Spleen (tissue), 7 donors: ENCODE measurements around the gene LRP1B.

Experiments used
- CTCF ChIP-seq, 11 experiments: fragments of 200-600 bp in 7 of 11; fragments of 450-650 bp in 4 of 11; sonication (generic) in 4 of 11; IDR thresholded peaks in 8 of 11; conservative IDR thresholded peaks in 3 of 11; 1 replicate in 7 of 11; 2 replicates in 4 of 11; pipeline versions ENCODE4 v1.4.0 to v1.8.0; 2016 to 2021; ENCODE audit warnings: antibody characterized with exemption in 11 of 11, inconsistent platforms in 4 of 11, mild to moderate bottlenecking in 1 of 11
- POLR2AphosphoS5 ChIP-seq, 3 donors: sonication (generic); formaldehyde crosslinking; IDR thresholded peaks; one replicate each; pipeline ENCODE4 v1.5.1; 2017; ENCODE audit warnings: antibody characterized with exemption in 3 of 3
- donor health status: DM: no; HTN: no; CAD: no; lungs with moderate emphysema.
- donor health status: DM: no; HTN: no; CAD: no.
- donor health status: DM: no; HTN: no; CAD: no.

GRCh38 chr2:141968433-141968832 is 162.4 kb downstream of the LRP1B start:
- TF ChIP-seq POLR2AphosphoS5 (IDR thresholded peaks at IDR 0.05) (no peak), CTCF (IDR thresholded peaks at IDR 0.05 in 8 of 11, conservative IDR thresholded peaks at IDR 0.05 in 3 of 11) (no peak)
